GM19351 (cell line): Measurements from ENCODE around the gene SIGLEC10.

Source experiments
- ATAC-seq: cut with Tn5 transposase; IDR thresholded peaks from one replicate; pipeline ENCODE4 v1.9.1; 2021; ENCODE audit warnings: mild to moderate bottlenecking, moderate library complexity; ENCODE audit not compliant: unreplicated experiment

Gene SIGLEC10

GRCh38 chr19:51367565-51368365 is 49.7 kb downstream of the SIGLEC10 start:
- ATAC-seq, result peak; percentile 78

GRCh38 chr19:51367255-51367564 is 50.2 kb downstream of the SIGLEC10 start:
- ATAC-seq, result no peak

- peak; percentile 55 for ATAC-seq
These were observed 50.8 kb downstream of the SIGLEC10 start for GRCh38 chr19:51366389-51367254.

GRCh38 chr19:51365965-51366388 is 51.5 kb downstream of the SIGLEC10 start, which contains the start of gene ETFB:
Gene ETFB (minus strand): TSS chr19:51366388. CDS start chr19:51366326, 62 bp downstream.
- ATAC-seq, result no peak

- no peak for ATAC-seq
These were observed 52.1 kb downstream of the SIGLEC10 start for GRCh38 chr19:51365211-51365964.

GRCh38 chr19:51364200-51365106 is 53.0 kb downstream of the SIGLEC10 start:
- no peak for ATAC-seq

GRCh38 chr19:51361239-51361638 is 56.2 kb downstream of the SIGLEC10 start:
- no peak for ATAC-seq
